Sigmoid colon (tissue), 4 donors: ENCODE measurements around the gene UBXN4.

Experiments
- EP300 ChIP-seq, 4 donors: sonication (generic); formaldehyde crosslinking; IDR thresholded peaks; one replicate each; pipeline ENCODE4 v1.6.1; 2017; ENCODE audit warnings: antibody characterized with exemption in 4 of 4
- POLR2A ChIP-seq, 2 donors: fragments of 450-650 bp; IDR thresholded peaks; one replicate each; pipeline ENCODE4 v1.6.1; 2016; ENCODE audit warnings: antibody characterized with exemption in 2 of 2, mild to moderate bottlenecking in 2 of 2, moderate library complexity in 2 of 2
- TF ChIP-seq, protein P1 (sequence below), 4 experiments: fragments of 450-650 bp in 3 of 4; fragments of 200-600 bp in 1 of 4; IDR thresholded peaks; one replicate each; pipeline ENCODE4 v1.5.1; 2016 to 2019; ENCODE audit warnings: antibody characterized with exemption in 4 of 4, mild to moderate bottlenecking in 3 of 4, moderate library complexity in 2 of 4

DNA sequence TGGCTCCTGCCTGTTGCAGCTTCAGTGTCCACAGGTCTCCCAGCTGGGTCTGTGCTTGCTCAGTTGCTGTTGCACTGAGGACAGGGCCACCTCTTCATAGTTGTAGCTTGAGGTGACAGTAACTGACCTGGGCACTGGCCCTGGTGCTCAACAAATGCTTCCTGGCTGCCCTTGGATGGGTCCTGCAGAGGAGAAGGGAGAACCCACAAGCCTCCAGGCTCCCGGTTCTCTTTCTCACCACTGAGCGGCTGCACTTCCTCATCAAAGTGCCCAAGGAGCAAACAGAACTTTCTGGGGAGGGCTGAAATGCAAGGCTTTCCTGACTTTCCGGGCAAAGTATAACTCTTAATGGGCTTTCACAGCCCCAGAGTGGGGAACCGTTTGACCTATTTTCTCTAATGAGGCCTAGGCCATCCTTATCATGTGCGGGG is 56.6 kb downstream of the UBXN4 start:
- TF ChIP-seq, protein P1, sequence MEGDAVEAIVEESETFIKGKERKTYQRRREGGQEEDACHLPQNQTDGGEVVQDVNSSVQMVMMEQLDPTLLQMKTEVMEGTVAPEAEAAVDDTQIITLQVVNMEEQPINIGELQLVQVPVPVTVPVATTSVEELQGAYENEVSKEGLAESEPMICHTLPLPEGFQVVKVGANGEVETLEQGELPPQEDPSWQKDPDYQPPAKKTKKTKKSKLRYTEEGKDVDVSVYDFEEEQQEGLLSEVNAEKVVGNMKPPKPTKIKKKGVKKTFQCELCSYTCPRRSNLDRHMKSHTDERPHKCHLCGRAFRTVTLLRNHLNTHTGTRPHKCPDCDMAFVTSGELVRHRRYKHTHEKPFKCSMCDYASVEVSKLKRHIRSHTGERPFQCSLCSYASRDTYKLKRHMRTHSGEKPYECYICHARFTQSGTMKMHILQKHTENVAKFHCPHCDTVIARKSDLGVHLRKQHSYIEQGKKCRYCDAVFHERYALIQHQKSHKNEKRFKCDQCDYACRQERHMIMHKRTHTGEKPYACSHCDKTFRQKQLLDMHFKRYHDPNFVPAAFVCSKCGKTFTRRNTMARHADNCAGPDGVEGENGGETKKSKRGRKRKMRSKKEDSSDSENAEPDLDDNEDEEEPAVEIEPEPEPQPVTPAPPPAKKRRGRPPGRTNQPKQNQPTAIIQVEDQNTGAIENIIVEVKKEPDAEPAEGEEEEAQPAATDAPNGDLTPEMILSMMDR (IDR thresholded peaks at IDR 0.05), result no peak
- no peak for TF ChIP-seq POLR2A (IDR thresholded peaks at IDR 0.05)
- no peak for TF ChIP-seq EP300 (IDR thresholded peaks at IDR 0.05)
